Cerebellar cortex (tissue), 1 donor: ENCODE results near the gene HDAC4.

Source experiments
- DNase-seq: peaks from one replicate; pipeline ENCODE4 v3.0.0-alpha.2; 2015; ENCODE audit warnings: low spot score

The HDAC4 gene

DNA sequence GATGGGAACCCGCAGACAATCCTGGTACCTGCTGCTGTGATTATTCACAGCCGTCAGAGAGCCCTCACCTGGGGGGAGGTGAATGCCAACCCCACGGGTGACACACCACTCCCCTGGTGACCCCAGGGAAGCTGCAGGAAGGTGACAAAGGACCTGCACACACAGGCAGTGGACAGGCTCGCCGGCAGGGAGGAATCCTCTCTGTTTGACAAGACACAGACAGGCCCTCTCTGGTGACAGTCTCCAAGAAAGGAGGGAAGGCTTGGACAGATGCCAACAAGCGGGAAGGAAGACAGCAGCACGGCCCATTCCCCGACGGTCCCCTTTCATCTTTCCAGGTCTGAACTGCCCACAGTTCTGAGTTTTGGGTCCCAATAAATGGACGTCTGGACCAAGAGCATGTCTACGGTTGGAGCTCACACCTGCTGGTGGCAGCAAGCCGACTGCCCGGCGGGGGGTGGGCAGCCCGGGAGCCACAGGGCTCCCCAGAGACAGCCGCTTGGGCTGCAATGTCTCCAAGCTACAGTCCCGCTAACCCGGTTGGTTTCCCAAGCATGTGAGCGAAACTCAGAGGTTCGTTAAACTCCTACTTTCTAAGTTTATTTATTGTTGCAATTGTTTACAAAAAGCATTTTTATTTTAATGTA lies 31.8 kb downstream of the HDAC4 start:
- DNase-seq: no peak

DNA sequence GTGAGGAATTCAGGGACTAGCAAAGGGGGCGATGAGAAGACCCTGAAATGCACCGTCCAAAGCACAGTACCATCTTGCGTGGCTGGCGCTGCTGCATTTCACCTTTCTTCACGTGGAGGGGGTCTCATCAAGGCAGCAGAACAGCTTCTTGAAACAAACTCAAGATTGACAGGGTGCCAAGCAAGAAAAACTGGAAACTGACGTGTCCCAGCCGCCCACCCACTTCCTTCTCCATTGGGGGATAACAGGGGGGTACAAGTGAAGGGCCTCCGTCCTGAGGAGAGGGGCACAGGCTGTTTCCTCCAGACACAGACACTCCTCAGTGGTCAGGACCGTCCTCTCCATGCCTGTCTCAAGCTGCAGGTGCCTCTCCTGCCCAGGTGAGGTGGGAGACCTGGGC lies 32.5 kb downstream of the HDAC4 start:
- no peak for DNase-seq

DNA sequence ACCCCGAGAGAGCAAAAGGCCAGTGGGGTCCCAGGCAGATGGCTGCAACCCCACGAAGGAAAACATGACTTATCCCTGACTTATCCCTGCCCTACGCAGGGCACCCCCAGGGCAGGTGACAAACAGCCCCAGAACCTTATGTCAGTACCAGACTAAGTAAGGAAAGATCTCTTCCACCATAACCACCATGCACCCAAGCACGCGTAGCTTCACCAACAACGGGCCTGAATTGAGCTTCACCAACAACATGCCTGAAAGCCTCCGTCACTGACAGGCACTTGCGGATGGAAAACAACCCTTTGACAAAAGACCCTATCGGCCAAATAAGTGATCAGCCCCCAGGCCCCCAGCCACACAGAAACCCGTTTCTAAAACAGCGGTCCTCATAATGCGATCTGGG lies 34.1 kb downstream of the HDAC4 start:
- no peak for DNase-seq

DNA sequence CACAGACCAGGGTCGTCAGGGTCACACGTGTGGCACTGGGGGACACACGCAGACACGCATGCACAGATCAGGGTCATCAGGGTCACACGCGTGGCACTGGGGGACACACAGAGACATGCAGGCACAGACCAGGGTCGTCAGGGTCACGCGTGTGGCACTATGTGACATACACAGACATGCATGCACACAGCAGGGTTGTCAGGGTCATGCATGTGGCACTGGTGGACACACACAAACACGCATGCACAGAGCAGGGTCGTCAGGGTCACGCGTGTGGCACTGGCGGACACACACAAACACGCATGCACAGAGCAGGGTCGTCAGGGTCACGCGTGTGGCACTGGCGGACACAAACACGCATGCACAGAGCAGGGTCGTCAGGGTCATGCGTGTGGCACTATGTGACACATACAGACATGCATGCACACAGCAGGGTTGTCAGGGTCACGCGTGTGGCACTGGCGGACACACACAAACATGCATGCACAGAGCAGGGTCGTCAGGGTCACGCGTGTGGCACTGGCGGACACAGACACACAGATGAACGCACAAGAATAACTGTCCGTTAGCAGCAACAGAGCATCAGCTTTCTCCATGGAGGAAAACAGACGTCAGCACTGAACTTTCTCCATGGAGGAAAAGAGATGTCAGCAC lies 34.9 kb downstream of the HDAC4 start:
- no peak for DNase-seq

DNA sequence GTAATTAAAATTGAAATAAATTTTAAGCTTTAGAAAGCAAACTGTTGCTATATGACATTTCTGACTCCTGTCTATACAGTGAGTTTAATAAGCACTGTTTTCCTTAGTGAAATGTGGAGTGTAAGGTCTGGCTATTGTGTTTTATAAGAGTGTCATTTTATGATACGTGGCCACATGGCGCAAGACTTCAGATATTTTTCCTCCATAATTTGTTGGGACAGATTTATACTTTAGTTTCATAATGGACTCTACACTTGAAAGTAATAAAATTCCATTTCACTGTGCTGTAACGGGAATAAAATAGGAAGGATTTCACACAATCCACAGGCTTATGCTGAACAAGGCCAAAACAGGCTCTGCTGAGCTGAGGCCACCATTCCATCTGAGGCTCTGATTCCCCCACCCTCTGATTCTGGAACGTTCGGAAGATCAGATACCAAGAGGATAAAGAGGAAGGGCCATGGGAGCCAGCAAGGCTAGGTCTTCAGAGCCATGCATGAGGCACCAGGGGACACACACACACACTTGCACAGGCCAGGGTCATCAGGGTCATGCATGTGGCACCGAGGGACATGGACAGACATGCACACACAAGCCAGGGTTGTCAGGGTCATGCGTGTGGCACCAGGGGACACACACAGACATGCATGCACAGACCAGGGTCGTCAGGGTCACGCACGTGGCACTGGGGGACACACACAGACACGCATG lies 35.6 kb downstream of the HDAC4 start:
- no peak for DNase-seq

DNA sequence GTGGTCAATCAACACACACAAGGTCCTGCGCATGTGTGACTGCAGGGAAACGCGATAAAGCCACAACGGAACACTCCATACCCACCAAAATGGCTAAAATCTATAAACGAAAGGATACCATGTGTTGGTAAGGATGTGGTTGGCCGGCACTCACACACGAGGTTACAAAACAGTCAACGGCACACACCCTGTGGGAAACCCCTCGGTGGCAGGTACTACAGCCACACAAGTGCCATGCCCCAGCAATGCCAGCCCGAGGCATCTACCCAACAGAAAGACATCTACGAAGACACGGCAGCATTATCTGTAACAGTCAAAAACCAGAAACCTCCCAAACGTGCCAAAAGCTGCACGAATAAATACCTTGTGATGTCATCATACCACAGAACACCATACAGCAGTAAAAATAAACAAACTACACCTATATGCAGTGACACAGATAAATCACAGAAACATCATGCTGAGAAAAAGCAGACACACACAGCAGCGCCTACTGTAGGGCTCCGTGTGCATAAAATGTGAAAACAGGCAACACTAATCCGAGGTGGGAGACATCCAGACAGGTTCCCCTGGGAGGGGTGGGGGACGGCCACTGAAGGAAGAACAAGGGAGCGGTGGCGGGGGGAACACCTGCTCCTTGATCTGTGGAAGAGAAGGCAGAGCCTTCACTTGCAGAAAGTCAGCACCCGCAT lies 36.7 kb downstream of the HDAC4 start:
- no peak for DNase-seq

DNA sequence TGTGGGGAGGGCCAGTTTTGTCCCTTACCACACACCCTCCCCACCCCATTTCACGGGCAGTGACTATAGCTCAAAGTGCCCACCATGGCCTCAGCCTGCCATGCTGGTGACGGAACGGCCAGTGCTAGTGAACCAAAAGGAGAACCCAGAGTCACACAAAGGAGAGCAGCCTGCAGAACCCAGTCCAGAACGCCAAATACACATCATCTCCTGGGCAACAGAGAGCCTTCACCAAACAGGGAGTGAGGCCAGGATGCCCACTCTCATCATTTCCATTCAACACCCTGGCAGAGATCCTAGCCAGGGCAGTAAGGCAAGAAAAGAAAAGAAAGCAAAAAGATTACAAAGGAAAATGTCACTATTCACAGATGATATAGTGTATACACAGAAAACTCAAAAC lies 38.3 kb downstream of the HDAC4 start:
- DNase-seq: no peak

DNA sequence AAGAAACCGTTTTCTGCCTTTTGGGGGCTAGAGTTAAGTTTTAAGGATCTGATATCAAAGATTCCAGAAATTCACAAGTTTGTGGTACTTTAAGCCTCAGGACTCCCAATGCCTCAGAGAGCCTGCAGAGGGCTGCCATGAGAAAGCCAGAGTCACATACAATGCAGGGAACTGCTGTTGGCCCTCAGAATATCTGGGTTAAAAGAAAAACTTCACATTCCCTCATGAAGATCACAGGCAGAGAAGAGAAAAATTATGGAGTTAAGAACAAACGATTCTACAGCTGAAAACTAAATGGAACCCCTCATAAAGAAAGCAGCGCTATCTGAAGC lies 39.5 kb downstream of the HDAC4 start:
- DNase-seq: no peak

DNA sequence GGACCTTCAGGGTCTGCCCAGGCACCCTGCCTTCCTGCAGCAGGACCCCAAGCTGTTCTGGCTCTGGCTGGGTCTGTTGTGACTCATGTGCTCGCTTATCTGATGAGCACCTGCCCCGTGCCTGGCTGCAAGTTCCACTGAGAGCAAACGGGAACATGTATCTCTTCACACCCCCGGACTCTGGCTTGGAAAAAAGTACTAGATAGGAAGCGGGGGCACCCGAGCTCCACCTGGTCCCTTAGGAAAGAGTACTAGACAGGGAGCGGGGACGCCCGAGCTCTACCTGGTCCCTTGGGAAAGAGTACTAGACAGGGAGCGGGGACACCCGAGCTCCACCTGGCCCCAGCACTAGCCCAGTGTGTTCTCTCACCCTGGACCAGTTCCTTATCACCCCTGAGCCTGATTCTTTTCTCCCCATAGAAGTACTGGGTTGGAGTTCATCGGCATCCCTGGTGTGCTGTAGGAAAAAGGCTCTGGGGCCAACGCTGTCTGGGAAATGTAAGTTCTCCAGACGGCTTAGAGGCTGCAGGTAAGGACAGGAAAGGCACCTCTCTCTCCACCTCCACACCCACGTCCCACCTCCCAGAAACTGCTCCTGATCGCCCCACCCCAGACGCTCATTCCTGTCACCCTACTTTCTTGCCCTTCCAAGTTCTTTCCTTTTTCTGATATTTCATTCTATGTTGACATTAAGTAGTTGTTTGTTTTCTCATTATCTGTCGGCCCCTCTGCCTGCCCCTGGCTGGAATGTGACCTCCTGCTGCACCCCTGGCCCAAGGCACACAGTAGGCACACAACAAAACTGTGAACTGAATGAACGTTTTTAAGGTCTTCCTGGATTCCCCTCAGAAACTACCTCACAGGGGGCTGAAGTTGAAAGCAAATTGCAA lies 40.2 kb downstream of the HDAC4 start:
- DNase-seq: no peak

DNA sequence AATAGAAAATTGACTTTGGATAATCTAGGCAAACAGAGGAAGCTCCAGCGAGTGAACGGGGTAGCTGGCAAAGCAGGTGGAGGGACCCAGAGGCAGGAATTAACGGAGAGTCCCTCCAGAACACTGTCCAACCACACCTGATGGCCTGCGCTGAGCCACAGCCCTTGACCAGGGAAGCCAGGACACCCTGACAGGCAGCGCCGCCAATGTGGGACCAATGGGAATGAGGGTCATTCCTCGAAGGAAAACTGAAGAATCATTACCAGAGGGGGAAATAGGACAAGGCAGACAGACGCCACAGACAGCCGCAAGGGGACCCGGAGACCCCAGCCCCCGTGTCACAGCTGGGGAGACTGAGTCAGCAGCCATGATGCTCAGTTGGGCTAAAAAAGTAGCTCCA lies 40.8 kb downstream of the HDAC4 start:
- DNase-seq: no peak

DNA sequence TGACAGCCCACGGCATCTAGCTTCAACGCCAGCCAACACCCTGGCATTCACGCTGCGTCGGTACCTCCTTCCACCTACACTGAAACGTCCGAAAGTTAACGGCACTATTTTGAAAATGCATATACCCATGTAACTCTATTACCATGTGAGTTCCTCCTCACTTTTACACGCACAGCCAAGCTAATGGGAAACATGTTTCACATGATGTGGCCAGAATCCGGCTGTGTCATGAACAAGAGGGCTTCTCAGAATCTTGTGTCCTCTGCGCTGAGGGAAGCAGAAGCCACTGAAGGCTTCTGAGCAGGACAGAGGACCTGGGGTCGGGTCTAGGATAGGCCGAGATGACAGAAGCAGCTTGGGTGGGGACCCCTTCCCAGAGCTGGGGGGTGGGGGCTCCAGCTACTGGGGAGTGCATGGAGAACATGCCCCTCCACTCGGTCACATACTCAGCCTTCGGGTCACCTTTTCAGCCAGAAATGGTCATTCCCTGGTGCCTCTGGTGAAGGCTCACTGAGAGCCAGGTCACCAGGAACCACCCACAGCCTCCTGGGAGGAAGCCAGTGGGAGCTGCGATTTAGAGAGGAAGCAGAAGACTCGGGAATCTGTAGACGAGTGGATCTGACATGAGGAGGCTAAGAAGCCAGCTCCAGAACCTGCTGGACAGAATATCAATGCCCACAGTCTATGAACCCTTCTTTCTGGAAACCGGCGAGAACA lies 41.5 kb downstream of the HDAC4 start:
- no peak for DNase-seq

DNA sequence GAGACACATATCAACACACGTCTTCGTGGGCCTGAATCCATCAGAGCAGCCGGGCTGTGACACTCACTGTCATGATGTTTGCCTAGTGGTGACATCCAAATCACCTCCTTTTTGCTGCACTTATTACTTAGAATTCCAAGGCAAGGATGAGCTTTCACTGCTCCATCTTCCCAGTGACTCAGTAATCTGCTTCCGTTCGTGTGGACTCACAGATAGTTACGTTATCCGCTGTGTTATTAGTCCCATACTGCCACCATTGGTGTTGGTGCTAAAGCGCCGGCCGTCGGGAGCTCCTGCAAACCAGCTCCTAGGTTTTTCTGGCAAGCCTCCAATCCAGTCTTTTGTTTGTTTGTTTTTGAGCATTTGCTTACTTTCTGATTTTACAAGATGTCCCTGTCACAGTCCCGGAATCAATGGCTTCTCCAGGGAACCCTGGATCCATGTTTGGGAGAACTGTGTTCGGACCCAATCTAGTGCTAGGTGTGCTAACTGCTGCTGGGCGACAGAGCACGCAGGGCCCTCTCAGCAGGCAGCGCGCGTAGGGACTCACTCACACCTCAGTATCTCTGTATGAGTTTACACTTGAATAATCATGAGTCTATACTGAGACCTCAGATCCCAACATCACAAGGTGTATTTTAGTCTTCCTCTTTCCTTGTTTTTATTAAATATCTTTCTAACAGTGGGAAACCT lies 42.6 kb downstream of the HDAC4 start:
- DNase-seq: no peak

DNA sequence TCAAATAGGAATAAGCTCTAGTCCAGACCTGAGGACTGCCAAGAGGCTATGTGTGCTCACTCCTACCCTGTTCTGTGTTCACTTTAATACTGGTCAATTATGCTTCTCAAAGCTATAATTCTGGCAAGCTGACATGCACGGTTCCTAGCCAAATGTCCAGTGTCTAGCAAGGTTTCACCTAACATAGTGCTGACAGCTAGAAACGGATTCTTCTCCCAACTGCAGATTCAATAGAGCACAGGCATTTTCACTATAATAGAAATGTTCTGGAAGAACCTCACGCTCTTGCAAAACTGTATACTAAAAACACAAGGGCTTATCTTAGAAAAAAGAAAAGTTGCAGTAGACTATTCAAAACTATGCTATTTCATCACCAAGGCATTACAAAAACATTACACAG lies 45.1 kb downstream of the HDAC4 start:
- no peak for DNase-seq

DNA sequence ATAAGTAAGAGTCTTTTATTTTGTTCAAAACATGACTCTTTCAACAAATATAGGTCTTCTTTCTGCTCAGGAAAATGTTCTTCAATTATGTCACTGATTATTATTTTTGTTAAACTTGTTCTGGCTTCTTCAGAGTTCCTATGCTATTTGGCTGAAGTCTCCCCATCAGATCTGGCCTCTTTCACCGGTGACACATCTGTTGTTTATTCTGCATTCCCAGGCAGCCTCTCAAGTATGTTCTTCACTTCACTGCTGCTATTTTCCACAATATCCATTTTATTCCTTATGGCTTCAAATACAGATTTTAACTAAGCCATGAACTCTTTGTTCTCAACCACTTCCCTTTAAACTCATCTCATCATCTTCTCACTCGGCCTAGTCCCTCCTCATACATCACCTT lies 45.7 kb downstream of the HDAC4 start:
- DNase-seq: no peak

DNA sequence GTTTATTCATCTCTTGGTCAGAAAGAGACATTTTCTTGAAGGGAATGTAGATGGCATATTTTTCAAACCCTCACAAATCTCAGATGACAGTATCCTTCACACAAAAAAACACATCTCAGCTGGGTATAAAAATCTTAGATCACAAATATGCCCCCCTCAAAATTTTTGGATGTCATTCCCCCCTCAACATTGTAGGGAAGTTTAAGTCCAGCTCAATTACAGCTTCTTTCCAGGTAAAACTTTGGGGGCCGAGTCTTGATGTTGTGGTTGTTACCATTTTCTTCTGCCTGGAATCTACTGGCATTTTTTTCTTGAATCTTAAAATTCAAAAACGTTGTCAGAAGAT lies 46.1 kb downstream of the HDAC4 start:
- no peak for DNase-seq

DNA sequence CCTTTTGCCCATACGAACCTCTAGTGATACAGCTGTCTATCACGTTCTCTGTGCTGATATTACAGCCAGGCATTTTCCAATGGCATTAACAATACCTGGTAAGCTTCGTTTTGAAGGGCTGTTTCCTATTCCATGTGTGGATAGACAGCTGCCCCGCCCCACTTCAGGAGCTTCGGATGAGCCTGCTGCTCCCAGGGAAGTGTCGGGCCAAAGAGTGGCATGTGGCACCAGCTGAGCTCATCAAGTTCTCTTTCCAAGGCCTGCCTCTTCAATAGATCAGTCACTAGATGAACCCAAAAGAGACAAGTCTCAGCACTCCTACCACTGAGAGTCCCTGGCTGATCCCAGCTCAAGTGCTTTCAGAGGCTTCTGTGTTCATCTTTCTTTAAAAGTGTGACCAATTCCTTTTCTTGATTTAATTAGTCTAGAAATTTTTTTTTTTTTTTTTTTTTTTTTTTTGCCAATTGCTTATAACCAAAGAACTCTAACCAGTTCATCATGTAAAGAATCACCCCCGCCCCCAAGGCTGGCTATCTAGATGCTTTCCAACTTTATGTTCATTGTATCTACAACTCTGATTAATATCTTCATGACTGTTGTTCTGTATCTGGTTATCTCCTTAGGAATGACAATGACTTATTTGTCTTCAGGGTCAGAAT lies 46.6 kb downstream of the HDAC4 start:
- DNase-seq: no peak

DNA sequence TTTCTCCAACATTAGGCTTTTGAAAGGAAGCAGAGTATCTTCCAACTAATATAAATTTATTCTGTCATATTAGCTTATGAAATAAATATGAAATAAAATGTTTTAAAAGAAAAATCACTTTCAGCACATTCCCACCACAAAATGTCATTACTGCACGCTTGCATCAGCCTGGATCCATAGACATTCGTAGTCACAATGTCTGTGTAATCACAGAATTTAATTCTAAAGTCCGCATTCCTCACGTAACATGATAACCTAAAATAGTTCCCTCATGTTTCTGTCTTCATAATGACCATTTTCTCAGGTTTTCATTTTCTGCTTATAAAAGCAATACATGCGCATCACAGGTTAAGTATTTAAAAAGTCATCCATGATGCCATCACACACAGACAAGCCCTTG lies 47.1 kb downstream of the HDAC4 start:
- no peak for DNase-seq

DNA sequence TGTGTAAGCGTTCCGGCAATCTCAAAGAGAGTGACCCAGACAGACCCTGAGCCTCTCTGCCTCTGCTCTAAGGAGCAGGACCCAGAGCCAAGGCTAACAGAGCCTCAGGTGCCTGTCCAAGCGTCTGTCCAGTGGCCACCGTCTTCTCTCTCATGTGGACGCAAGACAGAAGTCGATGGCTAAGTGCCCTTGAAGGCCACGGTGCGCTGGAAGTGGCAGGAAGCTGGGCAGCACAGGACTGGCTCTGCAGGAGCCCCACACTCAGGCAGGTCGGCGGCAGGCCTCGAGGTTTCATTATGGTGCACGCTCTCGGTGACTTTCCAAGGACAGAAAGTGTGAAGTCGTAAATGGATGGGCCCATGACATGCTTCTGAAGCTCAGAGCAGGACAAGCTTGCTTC lies 49.1 kb downstream of the HDAC4 start:
- no peak for DNase-seq

DNA sequence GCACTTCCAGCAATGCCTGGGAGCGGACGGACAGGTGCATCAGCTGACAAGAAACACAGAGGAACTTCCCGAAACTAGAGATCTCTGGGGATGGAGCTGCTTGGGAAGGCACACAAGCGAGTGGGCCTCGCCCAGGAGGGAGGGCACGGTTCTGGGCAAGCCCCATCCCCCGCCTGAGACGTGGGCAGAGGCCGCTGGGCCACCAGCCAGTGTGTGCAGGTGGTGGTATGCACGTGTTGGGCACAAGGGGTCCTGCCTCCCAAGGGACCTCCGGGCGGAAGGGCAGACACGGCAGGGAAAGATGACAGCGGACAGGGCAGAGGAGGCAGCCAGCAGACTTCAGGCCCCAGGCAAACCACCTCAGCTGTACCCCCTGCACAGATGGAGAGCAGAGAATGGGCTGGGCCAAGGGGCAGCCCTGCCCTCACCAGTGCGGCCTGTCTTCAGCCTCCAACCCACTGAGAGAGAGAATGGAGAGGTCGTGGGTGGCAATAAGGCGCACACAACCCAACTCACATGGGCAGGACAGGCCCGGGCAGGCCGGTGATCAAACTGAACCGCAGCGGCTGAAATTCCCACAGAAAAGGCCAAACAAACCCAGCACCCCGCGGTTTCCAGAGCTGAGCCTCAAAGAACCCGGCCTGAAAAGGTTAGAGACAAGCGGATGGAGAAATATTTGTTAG lies 51.2 kb downstream of the HDAC4 start:
- no peak for DNase-seq
